ENCODE measurements around the gene MGAT4C.
A peak's percentile ranks its signal among the peaks of the same experiment; 100 is the strongest.

MGAT4C gene

DNA sequence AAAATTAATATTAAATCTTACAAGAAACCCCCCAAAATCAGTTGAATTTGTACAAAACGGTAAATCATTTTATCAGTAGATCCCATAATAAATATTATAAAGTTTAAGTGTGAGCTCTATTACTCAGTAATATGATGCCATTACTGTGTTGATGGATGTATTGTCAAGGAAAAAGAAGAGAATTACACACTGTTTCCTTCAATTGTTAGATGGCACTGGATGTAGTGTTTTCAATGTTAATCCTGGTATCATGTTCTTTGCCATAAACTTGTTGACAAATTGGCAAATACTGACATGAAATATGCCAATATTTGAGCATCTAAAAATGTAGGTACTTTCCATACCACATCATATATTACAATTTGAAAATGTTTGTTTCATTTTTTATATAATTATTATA is 280.5 kb downstream of the MGAT4C start:
- DNase-seq (ENCODE audit: low read depth) = no peak
- TF ChIP-seq, protein P1, sequence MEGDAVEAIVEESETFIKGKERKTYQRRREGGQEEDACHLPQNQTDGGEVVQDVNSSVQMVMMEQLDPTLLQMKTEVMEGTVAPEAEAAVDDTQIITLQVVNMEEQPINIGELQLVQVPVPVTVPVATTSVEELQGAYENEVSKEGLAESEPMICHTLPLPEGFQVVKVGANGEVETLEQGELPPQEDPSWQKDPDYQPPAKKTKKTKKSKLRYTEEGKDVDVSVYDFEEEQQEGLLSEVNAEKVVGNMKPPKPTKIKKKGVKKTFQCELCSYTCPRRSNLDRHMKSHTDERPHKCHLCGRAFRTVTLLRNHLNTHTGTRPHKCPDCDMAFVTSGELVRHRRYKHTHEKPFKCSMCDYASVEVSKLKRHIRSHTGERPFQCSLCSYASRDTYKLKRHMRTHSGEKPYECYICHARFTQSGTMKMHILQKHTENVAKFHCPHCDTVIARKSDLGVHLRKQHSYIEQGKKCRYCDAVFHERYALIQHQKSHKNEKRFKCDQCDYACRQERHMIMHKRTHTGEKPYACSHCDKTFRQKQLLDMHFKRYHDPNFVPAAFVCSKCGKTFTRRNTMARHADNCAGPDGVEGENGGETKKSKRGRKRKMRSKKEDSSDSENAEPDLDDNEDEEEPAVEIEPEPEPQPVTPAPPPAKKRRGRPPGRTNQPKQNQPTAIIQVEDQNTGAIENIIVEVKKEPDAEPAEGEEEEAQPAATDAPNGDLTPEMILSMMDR (conservative IDR thresholded peaks at IDR 0.05; ENCODE audit: low read depth, low read length) = no peak
- no peak overlapping the region for H3K4me3 ChIP-seq (ENCODE audit: low read length)

DNA sequence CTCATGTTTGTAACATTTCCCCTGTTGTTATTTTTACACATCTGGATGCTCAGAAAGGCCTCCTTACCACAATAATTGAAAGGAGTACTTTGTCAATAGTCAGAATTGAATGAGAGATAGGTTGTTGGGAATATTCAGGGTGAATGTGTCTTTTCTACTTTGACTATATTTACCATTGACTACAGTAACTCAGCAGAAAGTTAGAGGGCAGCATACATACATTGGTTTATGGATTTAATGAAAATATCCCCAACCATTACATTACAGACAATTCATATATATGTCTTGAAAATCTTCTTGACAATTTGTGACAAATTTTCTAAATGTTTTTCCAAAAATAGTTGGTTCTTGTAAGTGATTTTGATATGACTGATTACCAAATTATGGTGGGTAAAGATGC is 284.4 kb downstream of the MGAT4C start:
- no peak overlapping the region for H3K4me3 ChIP-seq (ENCODE audit: low read length)

DNA sequence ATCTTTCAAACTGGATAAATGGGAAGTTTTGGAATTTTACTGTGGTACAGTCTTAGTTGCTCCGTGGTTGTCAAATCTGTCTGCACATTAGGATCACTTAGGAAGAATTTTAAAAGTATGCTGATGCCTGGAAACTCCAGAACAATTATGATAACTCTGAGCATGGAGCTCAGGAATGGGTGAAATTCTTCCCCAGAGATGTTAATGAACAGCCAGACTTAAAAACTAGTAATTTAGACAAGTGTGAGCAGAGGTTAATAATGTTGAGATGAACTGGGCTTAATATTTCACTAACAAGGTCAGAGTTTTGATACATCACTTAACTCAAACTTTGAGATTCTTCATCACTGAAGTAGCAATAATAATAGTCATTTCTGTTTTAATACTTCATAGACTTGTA is 287.6 kb downstream of the MGAT4C start:
- H3K4me3 ChIP-seq (ENCODE audit: low read length) = no peak overlapping the region
- TF ChIP-seq, protein P1 (conservative IDR thresholded peaks at IDR 0.05; ENCODE audit: low read depth, low read length) = no peak
- DNase-seq (ENCODE audit: low read depth) = no peak

More for the DNA sequence above, 284.4 kb downstream of the MGAT4C start:
- TF ChIP-seq, protein P1 (conservative IDR thresholded peaks at IDR 0.05; ENCODE audit: low read depth, low read length) = peak; percentile 30
- no peak for DNase-seq (ENCODE audit: low read depth)

DNA sequence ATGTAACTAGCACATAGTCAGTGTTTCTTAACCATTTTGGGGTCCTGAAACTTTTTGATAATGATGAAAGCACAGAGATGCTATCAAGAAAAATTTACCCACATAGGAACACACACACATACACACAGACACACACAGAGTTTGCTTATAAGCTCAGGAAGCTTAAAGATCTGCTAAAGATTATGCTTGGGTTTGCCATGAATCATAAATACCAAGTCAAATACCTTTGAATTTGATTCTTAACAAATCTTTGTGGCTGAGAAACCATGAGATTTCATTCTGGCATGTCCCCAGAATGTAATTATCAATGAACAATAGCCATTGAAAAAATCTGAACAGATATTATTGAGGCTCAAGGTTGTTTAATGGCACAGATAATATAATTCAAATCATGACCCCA is 292.9 kb downstream of the MGAT4C start:
- TF ChIP-seq, protein P1 (conservative IDR thresholded peaks at IDR 0.05; ENCODE audit: low read depth, low read length) = no peak
- H3K4me3 ChIP-seq (ENCODE audit: low read length) = no peak overlapping the region
- peak; percentile 72 for DNase-seq (ENCODE audit: low read depth)

DNA sequence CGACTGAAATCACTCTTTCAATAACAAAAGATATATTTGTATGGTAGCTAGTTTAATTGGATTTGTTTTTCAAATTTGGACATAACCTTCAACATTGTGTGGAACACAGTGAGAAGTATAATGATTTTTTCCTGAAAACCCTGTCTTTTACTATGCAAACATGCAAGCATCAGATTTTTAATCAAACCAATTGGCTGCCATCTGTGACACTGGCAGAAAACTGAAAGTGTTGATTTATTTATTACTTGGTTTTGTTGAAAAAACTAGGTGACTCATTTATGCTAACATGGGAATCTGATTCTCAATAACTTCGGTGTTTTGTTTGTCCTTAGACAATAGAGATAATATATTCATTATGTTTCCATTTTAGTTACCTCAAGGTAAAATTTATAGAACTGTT is 300.1 kb downstream of the MGAT4C start:
- no peak for DNase-seq (ENCODE audit: low read depth)
- TF ChIP-seq, protein P1 (conservative IDR thresholded peaks at IDR 0.05; ENCODE audit: low read depth, low read length) = no peak
- H3K4me3 ChIP-seq (ENCODE audit: low read length) = no peak overlapping the region

DNA sequence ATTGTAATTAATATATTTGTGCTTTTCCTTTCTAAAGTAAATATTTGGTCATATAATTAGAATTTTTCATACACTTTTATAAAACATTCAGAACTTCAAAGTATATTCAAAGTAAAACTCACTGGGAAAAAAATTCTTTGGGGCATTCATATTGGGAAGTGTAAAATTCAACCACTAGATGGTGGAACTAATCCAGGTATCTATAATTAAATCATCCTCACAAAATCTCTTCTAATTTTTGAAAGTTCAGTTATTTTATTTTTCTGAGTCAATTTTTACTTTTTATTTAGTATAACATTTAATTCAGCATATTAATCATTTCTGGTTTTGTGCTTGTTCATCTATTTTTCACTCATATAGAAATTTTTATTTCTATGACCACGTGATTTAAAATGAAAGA is 301.1 kb downstream of the MGAT4C start:
- H3K4me3 ChIP-seq (ENCODE audit: low read length) = no peak overlapping the region
- TF ChIP-seq, protein P1 (conservative IDR thresholded peaks at IDR 0.05; ENCODE audit: low read depth, low read length) = peak; percentile 31
- DNase-seq (ENCODE audit: low read depth) = no peak

DNA sequence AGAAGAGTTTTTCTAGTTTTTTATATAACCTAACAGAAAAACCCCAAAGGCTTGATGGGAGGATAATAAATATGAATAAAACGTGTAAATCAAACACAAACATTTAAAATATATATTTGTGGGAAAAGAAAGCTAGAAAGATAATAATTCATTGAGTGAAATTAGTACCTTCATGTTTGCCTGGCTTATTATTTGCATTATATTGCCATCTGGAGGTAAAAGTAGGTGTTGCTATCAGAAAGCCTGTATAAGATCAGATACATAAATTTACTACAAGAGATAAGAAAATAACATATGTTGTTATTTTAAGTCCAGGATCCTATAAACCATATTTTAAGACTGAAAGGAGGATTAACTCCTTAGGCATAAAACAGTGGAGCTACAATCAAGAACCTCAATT is 304.4 kb downstream of the MGAT4C start:
- TF ChIP-seq, protein P1 (conservative IDR thresholded peaks at IDR 0.05; ENCODE audit: low read depth, low read length) = peak; percentile 55
- no peak overlapping the region for H3K4me3 ChIP-seq (ENCODE audit: low read length)
- no peak for DNase-seq (ENCODE audit: low read depth)
